IMR-90 (cell line): ENCODE results near the gene UNC93B1. TPM values are rescaled to one million over a fixed set of nuclear protein-coding genes. Genes with fewer than 3 reads are reported as not detected.
A peak's percentile ranks its signal among the peaks of the same experiment; 100 is the strongest.

Experiments used
- ATAC-seq: fragments of 200-7000 bp; cut with Tn5 transposase; 2 replicates; pipeline ENCODE4 v1.9.1; 2020; ENCODE audit warnings: low read depth, mild to moderate bottlenecking, moderate library complexity
- BruUV-seq: library from RNA; stranded (reverse); fragments of 400-500 nt; replicated peaks from 2 replicates; lab custom pipeline; 2021; lab: Mats Ljungman, UMichigan
- CTCF ChIA-PET: fragments of 300-600 bp; formaldehyde crosslinking; extraction: SDS; loops from one replicate; lab custom pipeline; 2021; ENCODE audit warnings: antibody characterized with exemption; lab: Yijun Ruan, JAX
- POLR2A ChIA-PET: fragments of 300-600 bp; sonication (Branson Sonifier 250); formaldehyde crosslinking; loops from one replicate; lab custom pipeline; 2022; ENCODE audit warnings: antibody characterized with exemption; ENCODE audit not compliant: unreplicated experiment; lab: Charles Lee
- DNase-seq: peaks from one replicate; pipeline ENCODE4 v3.0.0; 2013
- H2AFZ ChIP-seq: replicated peaks from 2 replicates; pipeline ENCODE3; 2013; ENCODE audit warnings: low read length, mild to moderate bottlenecking; ENCODE audit not compliant: poor library complexity
- H2AK5ac ChIP-seq: 2 replicates; pipeline ENCODE4 v1.6.1; 2013; ENCODE audit warnings: low read depth, low read length, inconsistent platforms
- H2AK9ac ChIP-seq: replicated peaks from 2 replicates; pipeline ENCODE3; 2013; ENCODE audit warnings: mild to moderate bottlenecking, low read depth, low read length, moderate library complexity; ENCODE audit not compliant: poor library complexity
- H2BK120ac ChIP-seq: 2 replicates; pipeline ENCODE4 v1.6.1; 2013; ENCODE audit warnings: low read depth, low read length, inconsistent platforms
- H2BK15ac ChIP-seq: 3 replicates; pipeline ENCODE4 v1.6.1; 2013; ENCODE audit warnings: low read depth, low read length, inconsistent platforms
- H2BK20ac ChIP-seq: 2 replicates; pipeline ENCODE4 v1.6.1; 2013; ENCODE audit warnings: low read depth, mild to moderate bottlenecking, inconsistent platforms, low read length, moderate library complexity
- H2BK5ac ChIP-seq: 2 replicates; pipeline ENCODE4 v1.6.1; 2013; ENCODE audit warnings: mild to moderate bottlenecking, low read depth, low read length, inconsistent platforms; ENCODE audit not compliant: poor library complexity, severe bottlenecking
- H3K14ac ChIP-seq: replicated peaks from 2 replicates; pipeline ENCODE4 v1.6.1; 2013; ENCODE audit warnings: low read depth, low read length, inconsistent platforms
- H3K18ac ChIP-seq: 2 replicates; pipeline ENCODE4 v1.6.1; 2013; ENCODE audit warnings: low read depth, low read length, control low read depth
- H3K23ac ChIP-seq: 2 replicates; pipeline ENCODE4 v1.6.1; 2013; ENCODE audit warnings: low read depth, low read length, inconsistent platforms
- H3K27ac ChIP-seq: 2 replicates; pipeline ENCODE4 v1.5.1; 2013; ENCODE audit warnings: mild to moderate bottlenecking, control low read depth, low read length; ENCODE audit not compliant: insufficient read depth
- H3K27me3 ChIP-seq: 2 replicates; pipeline ENCODE4 v1.6.1; 2013; ENCODE audit warnings: low read length; ENCODE audit not compliant: control insufficient read depth, insufficient read depth
- H3K36me3 ChIP-seq: 2 replicates; pipeline ENCODE4 v1.6.1; 2013; ENCODE audit warnings: low read length, mixed read lengths; ENCODE audit not compliant: control insufficient read depth, insufficient read depth
- H3K4ac ChIP-seq: 2 replicates; pipeline ENCODE4 v1.6.1; 2013; ENCODE audit warnings: low read depth, low read length, inconsistent platforms
- H3K4me1 ChIP-seq: 2 replicates; pipeline ENCODE4 v1.6.1; 2013; ENCODE audit warnings: low read length, mixed read lengths; ENCODE audit not compliant: control insufficient read depth, insufficient read depth
- H3K4me2 ChIP-seq: 2 replicates; pipeline ENCODE4 v1.6.1; 2013; ENCODE audit warnings: low read depth, mild to moderate bottlenecking, control low read depth, low read length, moderate library complexity
- H3K4me3 ChIP-seq: 2 replicates; pipeline ENCODE4 v1.5.1; 2013; ENCODE audit warnings: low read depth, mild to moderate bottlenecking, control low read depth, low read length, moderate library complexity; ENCODE audit not compliant: insufficient read depth
- H3K56ac ChIP-seq: 2 replicates; pipeline ENCODE4 v1.6.1; 2013; ENCODE audit warnings: low read length, inconsistent platforms; ENCODE audit not compliant: insufficient read depth; ENCODE audit errors: extremely low read depth
- H3K79me1 ChIP-seq, 2 experiments: 2 replicates each; pipeline ENCODE4 v1.6.1; 2013; ENCODE audit warnings: low read length in 2 of 2, inconsistent platforms in 1 of 2, low read depth in 1 of 2
- H3K9ac ChIP-seq: 2 replicates; pipeline ENCODE4 v1.6.1; 2013; ENCODE audit warnings: low read depth, low read length, control low read depth
- H3K9me1 ChIP-seq: 2 replicates; pipeline ENCODE4 v1.6.1; 2013; ENCODE audit warnings: low read length, inconsistent platforms; ENCODE audit not compliant: insufficient read depth
- H3K9me3 ChIP-seq: 2 replicates; pipeline ENCODE4 v1.6.1; 2013; ENCODE audit warnings: low read length; ENCODE audit not compliant: control insufficient read depth, insufficient read depth
- H4K20me1 ChIP-seq: 2 replicates; pipeline ENCODE4 v1.6.1; 2013; ENCODE audit warnings: low read length, inconsistent platforms; ENCODE audit not compliant: insufficient read depth
- H4K5ac ChIP-seq: 2 replicates; pipeline ENCODE4 v1.6.1; 2013; ENCODE audit warnings: mild to moderate bottlenecking, low read depth, low read length, control low read depth
- H4K8ac ChIP-seq, 2 experiments: 2 replicates each; pipeline ENCODE4 v1.6.1; 2013; ENCODE audit warnings: low read depth in 2 of 2, low read length in 2 of 2, control low read depth in 1 of 2, inconsistent platforms in 1 of 2
- H4K91ac ChIP-seq: 2 replicates; pipeline ENCODE4 v1.6.1; 2013; ENCODE audit warnings: low read depth, low read length, inconsistent platforms; ENCODE audit not compliant: insufficient read depth
- CHD1 ChIP-seq: IDR thresholded peaks from 2 replicates; pipeline ENCODE4 v1.6.1; 2012; ENCODE audit warnings: low read depth, low read length, improper control_type of control experiment
- CTCF ChIP-seq: conservative IDR thresholded peaks from 2 replicates; pipeline ENCODE4 v1.5.1; 2012; ENCODE audit warnings: mild to moderate bottlenecking, low read depth, low read length, improper control_type of control experiment
- ELK1 ChIP-seq: fragments of 150-350 bp; IDR thresholded peaks from 2 replicates; pipeline ENCODE4 v1.6.1; 2016; ENCODE audit warnings: low read depth, mild to moderate bottlenecking, low read length, moderate library complexity, borderline replicate concordance
- FOS ChIP-seq: fragments of 150-350 bp; IDR thresholded peaks from 2 replicates; pipeline ENCODE4 v1.6.1; 2016; ENCODE audit warnings: low read depth, low read length
- MAZ ChIP-seq: IDR thresholded peaks from 2 replicates; pipeline ENCODE4 v1.6.1; 2012; ENCODE audit warnings: low read depth, mild to moderate bottlenecking, low read length, improper control_type of control experiment, moderate library complexity, borderline replicate concordance
- MXI1 ChIP-seq: IDR thresholded peaks from 2 replicates; pipeline ENCODE4 v1.6.1; 2012; ENCODE audit warnings: low read depth, mild to moderate bottlenecking, low read length, moderate library complexity, borderline replicate concordance
- NFE2L2 ChIP-seq: fragments of 150-350 bp; IDR thresholded peaks from 2 replicates; pipeline ENCODE4 v1.6.1; 2016; ENCODE audit warnings: low read depth, mild to moderate bottlenecking, low read length
- POLR2A ChIP-seq: IDR thresholded peaks from 2 replicates; pipeline ENCODE4 v1.6.1; 2012; ENCODE audit warnings: mild to moderate bottlenecking, low read depth, low read length
- RAD21 ChIP-seq: IDR thresholded peaks from 2 replicates; pipeline ENCODE4 v1.6.1; 2012; ENCODE audit warnings: low read length, improper control_type of control experiment
- RCOR1 ChIP-seq: IDR thresholded peaks from 2 replicates; pipeline ENCODE4 v1.6.1; 2012; ENCODE audit warnings: mild to moderate bottlenecking, low read length, improper control_type of control experiment; ENCODE audit not compliant: insufficient replicate concordance
- RFX5 ChIP-seq: IDR thresholded peaks from 2 replicates; pipeline ENCODE4 v1.8.0; 2012; ENCODE audit warnings: low read depth, mild to moderate bottlenecking, low read length, moderate library complexity
- SMC3 ChIP-seq: fragments of 150-350 bp; IDR thresholded peaks from 2 replicates; pipeline ENCODE4 v1.6.1; 2016; ENCODE audit warnings: low read depth, mild to moderate bottlenecking, antibody characterized with exemption, low read length, moderate library complexity
- USF2 ChIP-seq: fragments of 150-350 bp; IDR thresholded peaks from 2 replicates; pipeline ENCODE4 v1.6.1; 2017; ENCODE audit warnings: mild to moderate bottlenecking, antibody characterized with exemption, low read length, low read depth
- WGBS, 2 experiments: methylation state at CpG; one replicate each; pipeline versions ENCODE4 v1.1.5 to v1.1.7; 2013; ENCODE audit warnings: missing lambda C conversion rate in 2 of 2; ENCODE audit not compliant: insufficient read length in 1 of 2; ENCODE audit errors: extremely low coverage in 2 of 2; 5-methylcytosine and 5-hydroxymethylcytosine counted together
- dilution Hi-C: fragments of 300-500 bp; cut with HindIII; formaldehyde crosslinking; loops from one replicate; pipeline ENCODE4 v1.14.3; 2018; ENCODE audit warnings: low sequenced_read_pairs; ENCODE audit not compliant: unreplicated experiment
- in situ Hi-C: fragments of 300-500 bp; cut with MboI; formaldehyde crosslinking; loops from 3 replicates; pipeline ENCODE4 v1.14.3; 2019; ENCODE audit warnings: low sequenced_read_pairs, inconsistent platforms, mixed read lengths
- intact Hi-C: fragments of 100-400 bp; cut with micrococcal nuclease; formaldehyde crosslinking; loops from 2 replicates; pipeline ENCODE4 v1.10.0; 2022
- polyA plus RNA-seq, 3 experiments: library from polyadenylated mRNA; depleted of rRNA; stranded (reverse); fragments of >200 nt; gene quantifications; 2 replicates each; pipeline ENCODE4 v1.2.3, GENCODE V29; 2012; ENCODE audit warnings: low replicate concordance in 1 of 3
- total RNA-seq: library from RNA; depleted of rRNA; stranded (reverse); fragments of >200 nt; gene quantifications from 2 replicates; pipeline ENCODE4 v1.2.3, GENCODE V29; 2012

The UNC93B1 gene
- total and polyA plus RNA-seq, 2 of the 4 experiments (the other 2 are of a cell fraction): 10.9 to 19.2 TPM

GRCh38 chr11:68011051-68011943 lies 7.4 kb upstream of the UNC93B1 start:
- H3K4me2 ChIP-seq: peak overlapping the region; percentile 83
- H3K23ac ChIP-seq: peak overlapping the region; percentile 80
- peak overlapping the region; percentile 100 for H3K4ac ChIP-seq
- peak overlapping the region; percentile 72 for H4K5ac ChIP-seq
- no peak for DNase-seq
- H2AK9ac ChIP-seq: peak overlapping the region; percentile 100
- H3K27ac ChIP-seq: peak overlapping the region; percentile 88
- H3K79me1 ChIP-seq: peaks cover 23 to 45% of the 10 kb centered on the region in 2 experiments; a peak in 3 of 4 replicates
- peak overlapping the region; percentile 65 for H2BK20ac ChIP-seq
- CTCF ChIA-PET: no interaction called here
- H3K9ac ChIP-seq: peak overlapping the region; percentile 60
- dilution Hi-C loops (no loop called here), in situ Hi-C loops (no loop called here), intact Hi-C loops (loop anchor here (5.0 kb wide), 2 partner anchors 106 to 196 kb away; no protein-coding TSS in a partner anchor)
- peak overlapping the region; percentile 100 for H4K91ac ChIP-seq
- H3K9me1 ChIP-seq: peaks cover 35% of the 10 kb centered on the region
- H3K18ac ChIP-seq: peak overlapping the region; percentile 50
- BruUV-seq: no TSS peak
- peak overlapping the region; percentile 92 to 99 for H4K8ac ChIP-seq
- no peaks in the 10 kb centered on the region for H3K27me3 ChIP-seq
- H2BK15ac ChIP-seq: peak overlapping the region; percentile 94; the same call in 2 of the 3 replicates
- peak overlapping the region; percentile 98 for H2BK120ac ChIP-seq
- peak overlapping the region; percentile 100 for H2AK5ac ChIP-seq
- no peaks in the 10 kb centered on the region for H4K20me1 ChIP-seq
- H3K56ac ChIP-seq: peak overlapping the region; percentile 74; the same call in 1 of the 2 replicates
- peak overlapping the region; percentile 89 for H2BK5ac ChIP-seq
- peak overlapping the region; percentile 42 for H3K4me3 ChIP-seq
- POLR2A ChIA-PET: interaction anchor here (0.9 kb wide), 1 partner anchor 28 kb away, joined by 4 read pairs; the partner anchor contains the start of gene TCIRG1
- H3K4me1 ChIP-seq: peaks cover 44% of the 10 kb centered on the region
- H3K36me3 ChIP-seq: no peaks in the 10 kb centered on the region
- no peak for ATAC-seq
- H3K14ac ChIP-seq: peak overlapping the region; percentile 94
- H3K9me3 ChIP-seq: no peaks in the 10 kb centered on the region
- peak overlapping the region; percentile 90 for H2AFZ ChIP-seq
- WGBS, 2 experiments: 94% methylated on average over 5 of the region's 16 CpGs; no CpG with 5 or more reads in 1 of the 2 experiments
- no peak for TF ChIP-seq FOS
- TF ChIP-seq RAD21: no peak
- TF ChIP-seq MXI1: no peak
- no peak for TF ChIP-seq RFX5
- no peak for TF ChIP-seq USF2
- TF ChIP-seq RCOR1: no peak
- no peak for TF ChIP-seq SMC3
- no peak for TF ChIP-seq ELK1
- no peak for TF ChIP-seq POLR2A
- no peak for TF ChIP-seq NFE2L2
- no peak for TF ChIP-seq MAZ
- no peak for TF ChIP-seq CHD1
- no peak for TF ChIP-seq CTCF
